ENCODE measurements around the gene SCO2. TPM values are rescaled to one million over a fixed set of nuclear protein-coding genes. Genes with fewer than 3 reads are reported as not detected.

SCO2 gene
- total and polyA plus RNA-seq, 2 of the 13 experiments (the other 11 are each of a cell fraction or from before 2014, with no cell fraction given) = 0.32 to 3.7 TPM

- TF ChIP-seq RERE (CRISPR knock-in tag; IDR thresholded peaks at IDR 0.05; ENCODE audit: low read depth) (peak; percentile 9; the same call in 1 of the 2 replicates), ARID3A (IDR thresholded peaks at IDR 0.05; ENCODE audit: low read depth, low read length) (no peak), ONECUT2 (CRISPR knock-in tag; IDR thresholded peaks at IDR 0.05) (no peak), CHD2 (IDR thresholded peaks at IDR 0.05; ENCODE audit: low read depth, low read length) (0 out of 2 replicates have a peak, but pooled peaks have one; percentile 16), NCOA5 (CRISPR knock-in tag; IDR thresholded peaks at IDR 0.05) (no peak), ZNF598 (CRISPR knock-in tag; IDR thresholded peaks at IDR 0.05; ENCODE audit: borderline replicate concordance) (no peak), TRIM24 (CRISPR knock-in tag; IDR thresholded peaks at IDR 0.05) (no peak), ZNF589 (CRISPR knock-in tag; conservative IDR thresholded peaks at IDR 0.05) (no peak; the same call in 1 of the 2 replicates), IRF1 (CRISPR knock-in tag; IDR thresholded peaks at IDR 0.05; ENCODE audit: low read depth) (no peak), ZBTB7B (CRISPR knock-in tag; IDR thresholded peaks at IDR 0.05) (no peak), RORA (CRISPR knock-in tag; IDR thresholded peaks at IDR 0.05) (no peak), NFATC3 (CRISPR knock-in tag; IDR thresholded peaks at IDR 0.05) (no peak), ZNF256 (CRISPR knock-in tag; conservative IDR thresholded peaks at IDR 0.05) (no peak), TRAFD1 (CRISPR knock-in tag; IDR thresholded peaks at IDR 0.05; ENCODE audit: borderline replicate concordance) (no peak), ZBTB10 (CRISPR knock-in tag; IDR thresholded peaks at IDR 0.05; ENCODE audit: borderline replicate concordance) (no peak), ZNF891 (CRISPR knock-in tag; IDR thresholded peaks at IDR 0.05) (no peak), HDAC1 (CRISPR knock-in tag; IDR thresholded peaks at IDR 0.05) (peak; percentile 65)
These were observed 5.6 kb upstream of the SCO2 start (continued) for GRCh38 chr22:50530877-50531545.

All from HepG2 (cell line).